WTC11 (cell line): ENCODE results near the gene RCOR3. TPM values are rescaled to one million over a fixed set of nuclear protein-coding genes. Genes with fewer than 3 reads are reported as not detected.

ENCODE experiments used
- AFF4 ChIP-seq: sonication (generic); formaldehyde crosslinking; IDR thresholded peaks from 2 replicates; pipeline ENCODE4 v1.8.1; 2023; ENCODE audit warnings: mild to moderate bottlenecking, missing genetic modification reagents, borderline replicate concordance
- ATF6 ChIP-seq: sonication (generic); formaldehyde crosslinking; IDR thresholded peaks from 2 replicates; pipeline ENCODE4 v1.8.1; 2023; ENCODE audit warnings: mild to moderate bottlenecking, missing genetic modification reagents
- CDX4 ChIP-seq: fragments of 250-450 bp; sonication (Bioruptor Pico); IDR thresholded peaks from 2 replicates; pipeline ENCODE4 v1.9.0; 2021; ENCODE audit warnings: moderate library complexity, mild to moderate bottlenecking, inconsistent platforms, borderline replicate concordance
- CREM ChIP-seq: sonication (generic); formaldehyde crosslinking; IDR thresholded peaks from 2 replicates; pipeline ENCODE4 v1.8.1; 2022; ENCODE audit warnings: mild to moderate bottlenecking, missing genetic modification reagents, moderate library complexity
- E2F1 ChIP-seq: sonication (generic); formaldehyde crosslinking; IDR thresholded peaks from 2 replicates; pipeline ENCODE4 v1.8.0; 2022; ENCODE audit warnings: mild to moderate bottlenecking, missing genetic modification reagents
- E2F5 ChIP-seq: sonication (generic); formaldehyde crosslinking; IDR thresholded peaks from 2 replicates; pipeline ENCODE4 v1.8.1; 2022; ENCODE audit warnings: mild to moderate bottlenecking, moderate library complexity, missing genetic modification reagents
- ESRRA ChIP-seq: sonication (generic); formaldehyde crosslinking; IDR thresholded peaks from 2 replicates; pipeline ENCODE4 v1.8.1; 2022; ENCODE audit warnings: mild to moderate bottlenecking, missing genetic modification reagents, borderline replicate concordance
- FOXJ3 ChIP-seq: sonication (generic); formaldehyde crosslinking; IDR thresholded peaks from 2 replicates; pipeline ENCODE4 v1.9.0; 2021; ENCODE audit warnings: missing genetic modification reagents, mild to moderate bottlenecking, borderline replicate concordance
- HMGXB4 ChIP-seq: sonication (generic); formaldehyde crosslinking; IDR thresholded peaks from 2 replicates; pipeline ENCODE4 v1.8.1; 2023; ENCODE audit warnings: mild to moderate bottlenecking, moderate library complexity, missing genetic modification reagents
- JAZF1 ChIP-seq: fragments of 250-450 bp; sonication (Bioruptor Pico); IDR thresholded peaks from 2 replicates; pipeline ENCODE4 v1.9.0; 2021; ENCODE audit warnings: moderate library complexity, mild to moderate bottlenecking, inconsistent platforms
- MLX ChIP-seq: sonication (generic); formaldehyde crosslinking; IDR thresholded peaks from 2 replicates; pipeline ENCODE4 v1.8.1; 2023; ENCODE audit warnings: mild to moderate bottlenecking, missing genetic modification reagents, moderate library complexity
- NFE2L1 ChIP-seq: sonication (generic); formaldehyde crosslinking; IDR thresholded peaks from 2 replicates; pipeline ENCODE4 v1.8.1; 2023; ENCODE audit warnings: missing genetic modification reagents
- NFYB ChIP-seq: sonication (generic); formaldehyde crosslinking; conservative IDR thresholded peaks from 2 replicates; pipeline ENCODE4 v1.8.0; 2022; ENCODE audit warnings: low read depth, missing genetic modification reagents
- NR1H2 ChIP-seq: sonication (generic); formaldehyde crosslinking; IDR thresholded peaks from 2 replicates; pipeline ENCODE4 v1.9.0; 2021; ENCODE audit warnings: mild to moderate bottlenecking, moderate library complexity, missing genetic modification reagents
- NR3C1 ChIP-seq: sonication (generic); formaldehyde crosslinking; conservative IDR thresholded peaks from 2 replicates; pipeline ENCODE4 v1.8.1; 2023; ENCODE audit warnings: low read depth, mild to moderate bottlenecking, missing genetic modification reagents
- PREB ChIP-seq: sonication (generic); formaldehyde crosslinking; IDR thresholded peaks from 2 replicates; pipeline ENCODE4 v1.8.1; 2022; ENCODE audit warnings: mild to moderate bottlenecking, missing genetic modification reagents, moderate library complexity, borderline replicate concordance
- RORB ChIP-seq: fragments of 250-450 bp; sonication (Bioruptor Pico); IDR thresholded peaks from 2 replicates; pipeline ENCODE4 v1.9.0; 2021; ENCODE audit warnings: mild to moderate bottlenecking
- STAT6 ChIP-seq: sonication (generic); formaldehyde crosslinking; conservative IDR thresholded peaks from 2 replicates; pipeline ENCODE4 v1.8.1; 2023; ENCODE audit warnings: mild to moderate bottlenecking, low read depth, missing genetic modification reagents, moderate library complexity
- TCF7 ChIP-seq: sonication (generic); formaldehyde crosslinking; IDR thresholded peaks from 2 replicates; pipeline ENCODE4 v1.8.0; 2022; ENCODE audit warnings: mild to moderate bottlenecking, low read depth, missing genetic modification reagents, moderate library complexity
- ZBTB21 ChIP-seq: sonication (generic); formaldehyde crosslinking; IDR thresholded peaks from 2 replicates; pipeline ENCODE4 v1.8.1; 2023; ENCODE audit warnings: mild to moderate bottlenecking, missing genetic modification reagents, borderline replicate concordance
- ZNF671 ChIP-seq: fragments of 250-450 bp; sonication (Bioruptor Pico); IDR thresholded peaks from 2 replicates; pipeline ENCODE4 v1.8.0; 2021; ENCODE audit warnings: mild to moderate bottlenecking
- total RNA-seq: library from RNA; stranded (reverse); gene quantifications from 3 replicates; pipeline ENCODE4 v1.2.3, GENCODE V29; 2021

The RCOR3 gene
- total RNA-seq, 1 experiment from 2014 or later = 35.9 TPM

GRCh38 chr1:211326528-211327345 lies 67.6 kb downstream of the RCOR3 start, which contains the start of gene TRAF5 (continued):
- no peak for TF ChIP-seq MLX (CRISPR knock-in tag)
- no peak for TF ChIP-seq ZNF671 (CRISPR knock-in tag)
- TF ChIP-seq NFE2L1 (CRISPR knock-in tag) = no peak
- TF ChIP-seq ESRRA (CRISPR knock-in tag) = no peak
- TF ChIP-seq AFF4 (CRISPR knock-in tag) = no peak
- TF ChIP-seq STAT6 (CRISPR knock-in tag) = no peak
- no peak for TF ChIP-seq E2F1
- TF ChIP-seq FOXJ3 (CRISPR knock-in tag) = no peak
- no peak for TF ChIP-seq TCF7 (CRISPR knock-in tag)
- TF ChIP-seq PREB (CRISPR knock-in tag) = no peak
- TF ChIP-seq NR1H2 (CRISPR knock-in tag) = no peak
- no peak for TF ChIP-seq CDX4 (CRISPR knock-in tag)
- no peak for TF ChIP-seq CREM (CRISPR knock-in tag)
- no peak for TF ChIP-seq RORB (CRISPR knock-in tag)
- peak; percentile 50; the same call in 1 of the 2 replicates for TF ChIP-seq HMGXB4
- no peak for TF ChIP-seq JAZF1 (CRISPR knock-in tag)
- no peak for TF ChIP-seq ATF6 (CRISPR knock-in tag)
- TF ChIP-seq ZBTB21 (CRISPR knock-in tag) = no peak
- TF ChIP-seq NR3C1 (CRISPR knock-in tag) = 0 out of 2 replicates have a peak, but pooled peaks have one; percentile 19
- no peak for TF ChIP-seq NFYB (CRISPR knock-in tag)
- no peak for TF ChIP-seq E2F5 (CRISPR knock-in tag)
- TF ChIP-seq, all 79 proteins: peak for 9
